NAMALWA (cell line): ENCODE data around the gene SPRTN.
A peak's percentile ranks its signal among the peaks of the same experiment; 100 is the strongest.
"Not testable (repeated sequence)": the region's sequence is repeated elsewhere in the genome, so short reads cannot be mapped to it uniquely, and the experiment has no call there.

ENCODE experiments used
- DNase-seq: peaks from one replicate; pipeline ENCODE4 v3.0.0-alpha.2; 2015; ENCODE audit warnings: low spot score

The SPRTN gene

DNA sequence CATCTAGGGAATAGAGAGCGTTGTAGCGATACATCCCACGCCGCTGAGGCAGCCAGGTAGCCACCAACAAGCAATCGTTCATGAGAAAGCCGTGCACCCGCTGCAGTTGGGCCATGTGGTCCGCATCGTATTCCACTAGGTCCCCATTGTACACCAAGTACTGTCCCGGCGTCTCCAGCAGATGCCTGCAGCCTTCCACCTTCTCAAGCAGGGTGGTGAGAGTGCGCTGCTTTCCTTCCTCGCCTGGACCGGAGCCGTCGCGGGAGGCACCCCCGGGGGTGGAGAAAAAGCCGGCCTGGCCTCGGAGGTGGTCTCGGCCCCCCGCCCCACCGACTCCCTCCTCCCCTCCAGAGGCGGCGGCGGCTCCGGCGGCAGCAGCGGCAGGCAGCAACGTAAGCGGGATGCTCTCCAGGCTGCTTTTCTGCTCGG is 1.0 kb upstream of the SPRTN start:
- no peak for DNase-seq

DNA sequence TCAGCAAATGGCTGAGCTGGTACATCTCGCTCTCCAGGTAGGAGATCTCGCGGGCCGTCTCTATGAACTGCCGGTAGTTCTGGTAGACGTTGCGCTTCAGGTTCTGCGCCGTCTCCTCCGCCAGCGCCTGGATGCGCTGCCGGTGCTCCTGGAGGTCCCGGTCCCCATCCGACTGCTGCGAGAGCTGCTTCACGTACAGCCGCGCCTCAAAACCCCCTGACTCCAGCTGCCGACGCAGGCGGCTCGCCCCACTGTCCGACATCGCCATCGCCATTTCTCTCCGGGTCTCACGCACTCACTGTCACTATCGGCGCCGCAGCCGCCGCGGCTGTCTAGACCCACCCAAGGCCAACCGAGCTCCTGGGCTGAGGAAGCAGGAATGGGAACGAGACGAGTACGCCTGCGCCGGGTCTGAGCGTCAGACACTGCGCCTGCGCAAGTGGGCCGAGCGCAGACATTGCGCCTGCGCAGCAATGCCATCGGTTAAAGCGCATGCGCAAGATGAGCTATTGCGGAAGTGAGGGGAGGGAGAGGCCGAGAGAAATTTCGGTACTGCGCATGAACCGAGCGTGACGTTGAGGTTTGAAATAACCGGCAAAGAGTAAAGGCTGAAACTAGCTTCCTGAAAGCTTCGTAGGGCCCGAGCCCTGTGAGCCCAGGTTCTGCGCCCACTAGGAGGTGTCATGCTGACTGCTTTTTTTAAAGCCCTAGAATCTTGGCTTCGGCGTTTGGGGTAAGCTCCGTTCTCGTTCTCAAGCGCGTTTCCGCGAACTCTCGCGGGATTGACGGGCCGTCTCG is 422 bp upstream of the SPRTN start, which contains the start of gene EXOC8:
Gene EXOC8, minus strand, starts transcription at position 381 of the 798 bp plus-strand sequence. Its CDS starts 107 bp downstream, at position 274.
- peak; percentile 98 for DNase-seq

DNA sequence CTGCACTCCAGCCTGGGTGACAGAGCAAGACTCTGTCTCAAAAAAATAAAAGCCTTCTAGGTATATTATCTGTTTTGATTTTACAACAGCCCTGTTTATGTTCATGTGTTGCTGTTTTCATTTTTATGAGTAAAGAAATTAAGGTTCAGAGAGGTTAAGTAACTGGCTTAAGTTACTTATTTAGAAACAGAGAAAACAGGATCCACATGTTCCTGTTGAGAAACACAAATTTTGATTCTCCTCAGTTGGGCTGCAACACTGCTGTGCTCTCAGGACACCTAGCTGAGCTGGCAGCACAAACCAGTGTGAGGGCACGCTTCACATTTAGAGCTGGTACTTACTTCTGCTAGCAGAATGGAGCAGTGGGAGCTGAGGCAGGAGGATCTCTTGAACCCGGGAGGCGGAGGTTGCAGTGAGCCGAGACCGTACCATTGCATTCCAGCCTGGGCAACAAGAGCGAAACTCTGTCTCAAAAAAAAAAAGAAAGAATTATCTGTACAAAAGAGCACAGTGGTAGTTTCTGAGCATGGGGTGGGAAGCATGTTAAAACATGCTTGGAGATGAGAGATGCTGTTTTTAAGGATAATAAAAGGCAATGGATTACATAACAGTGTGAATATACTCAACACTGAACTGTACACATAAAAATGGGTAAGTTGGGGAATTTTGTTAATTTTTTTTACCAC is 2.4 kb downstream of the SPRTN start:
- DNase-seq = no peak

DNA sequence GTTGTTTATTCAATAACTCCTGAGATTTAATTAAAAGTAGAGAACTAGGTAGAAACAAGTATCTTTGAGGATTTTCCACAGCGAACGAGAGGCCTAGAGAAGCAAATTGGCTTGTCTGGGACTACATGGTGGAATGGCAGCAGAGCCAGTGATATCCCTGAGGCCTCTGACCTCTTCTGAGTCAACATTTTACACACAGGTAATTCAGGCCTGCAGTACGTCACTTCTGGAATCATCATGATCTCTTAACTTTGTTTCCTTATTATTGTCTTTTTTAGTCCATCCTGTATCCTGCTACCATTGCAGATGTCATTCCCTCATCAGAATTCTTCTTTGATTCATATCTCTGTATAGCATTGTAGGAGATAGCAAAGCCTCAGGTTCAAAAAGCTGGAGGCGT is 9.9 kb downstream of the SPRTN start:
- no peak for DNase-seq

DNA sequence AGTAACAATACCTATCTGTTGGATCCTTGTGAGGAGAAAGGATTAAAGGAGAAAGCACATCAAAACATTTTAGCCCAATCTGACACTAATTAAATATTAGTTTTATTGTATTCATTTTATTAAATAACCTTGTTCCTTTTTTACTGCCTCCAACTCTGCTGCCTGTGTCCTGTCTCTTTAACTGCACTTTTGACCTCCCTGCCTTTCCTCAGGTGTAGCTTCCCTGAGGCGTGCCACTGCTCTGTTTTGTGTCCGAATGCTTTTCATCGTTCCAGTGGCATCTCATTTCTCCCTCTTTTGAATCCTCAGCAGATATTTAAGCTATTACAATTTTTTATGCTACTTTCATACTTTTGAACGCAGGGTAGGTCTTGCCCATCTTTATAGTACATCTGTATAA is 10.3 kb downstream of the SPRTN start:
- no peak for DNase-seq

DNA sequence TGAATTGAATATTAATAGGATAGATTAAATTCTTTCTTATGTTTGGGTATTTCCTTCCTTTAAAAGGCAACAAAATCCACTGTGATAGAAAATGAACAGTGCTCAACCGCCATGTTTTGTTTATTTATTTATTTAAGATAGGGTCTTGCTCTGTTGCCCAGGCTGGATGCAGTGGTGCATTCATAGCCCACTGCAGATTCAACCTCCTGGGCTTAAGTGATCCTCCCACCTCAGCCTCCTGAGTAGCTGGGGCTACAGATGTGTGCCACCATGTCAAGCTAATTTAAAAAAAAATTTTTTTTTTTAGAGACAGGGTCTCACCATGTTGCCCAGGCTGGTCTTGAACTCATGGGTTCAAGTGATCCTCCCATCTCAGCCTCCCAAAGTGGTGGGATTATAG is 10.8 kb downstream of the SPRTN start:
- not testable (repeated sequence) for DNase-seq

DNA sequence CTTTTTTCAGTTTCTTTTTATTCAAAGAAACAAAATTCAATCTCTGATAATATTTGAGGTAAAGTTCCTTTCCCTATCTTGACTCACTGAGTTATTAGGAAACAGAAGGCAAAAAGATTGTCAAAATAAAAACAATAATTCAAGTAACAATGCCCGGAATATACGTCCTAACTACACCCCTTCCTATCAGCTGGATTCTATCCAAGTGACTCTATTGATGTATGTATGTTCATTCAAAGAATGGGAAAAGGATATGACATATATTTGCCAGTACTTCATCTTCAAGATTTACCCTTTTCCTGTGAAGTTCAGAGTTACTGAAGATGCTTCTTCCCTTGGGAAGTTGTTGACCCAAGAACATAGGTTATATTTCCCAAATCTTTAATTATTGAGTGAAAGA is 13.7 kb downstream of the SPRTN start:
- DNase-seq = no peak

DNA sequence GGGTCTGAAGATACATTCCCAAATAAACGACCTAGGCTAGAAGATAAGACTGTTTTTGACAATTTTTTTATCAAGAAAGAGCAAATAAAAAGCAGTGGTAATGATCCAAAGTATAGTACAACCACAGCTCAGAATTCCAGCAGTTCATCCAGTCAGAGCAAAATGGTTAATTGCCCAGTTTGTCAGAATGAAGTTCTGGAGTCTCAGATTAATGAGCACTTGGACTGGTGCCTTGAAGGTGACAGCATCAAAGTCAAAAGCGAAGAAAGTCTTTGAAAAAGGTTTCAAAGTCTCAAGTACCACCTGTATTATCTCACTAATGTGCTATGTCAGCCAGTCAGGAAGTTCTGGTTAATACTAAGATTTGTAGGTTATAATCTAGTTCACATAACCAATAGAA is 15.0 kb downstream of the SPRTN start:
- DNase-seq = no peak

DNA sequence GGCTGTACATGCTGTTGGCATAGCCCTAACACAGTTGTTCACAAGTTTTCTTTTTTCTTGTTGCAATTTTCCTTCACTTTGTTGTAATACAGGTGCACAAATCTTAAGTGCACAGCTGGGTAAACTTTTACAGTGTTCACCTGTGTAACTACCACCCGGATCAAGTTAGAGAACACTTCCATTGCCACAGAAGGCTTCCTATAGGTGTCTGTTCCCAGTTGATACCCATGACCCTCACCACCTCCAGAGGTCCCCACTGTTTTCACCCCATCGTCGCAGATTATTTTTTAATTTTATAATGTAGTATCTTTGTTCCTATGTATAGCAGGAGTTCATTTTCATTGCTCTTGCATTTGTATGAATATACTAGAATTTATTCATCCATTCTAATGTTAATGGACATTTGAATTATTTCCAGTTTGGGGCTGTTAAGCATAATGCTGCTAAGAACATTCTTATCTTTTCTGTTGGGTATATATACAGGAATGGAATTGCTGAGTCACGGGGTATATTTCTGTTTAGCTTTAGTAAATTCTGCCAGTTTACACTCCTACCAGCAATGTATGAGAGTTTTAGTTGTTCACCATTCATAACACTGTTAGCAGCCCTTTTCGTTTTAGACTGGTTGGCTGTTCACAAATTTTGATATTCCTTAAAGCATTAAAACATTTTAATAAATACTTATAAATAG is 16.4 kb downstream of the SPRTN start:
- no peak for DNase-seq

DNA sequence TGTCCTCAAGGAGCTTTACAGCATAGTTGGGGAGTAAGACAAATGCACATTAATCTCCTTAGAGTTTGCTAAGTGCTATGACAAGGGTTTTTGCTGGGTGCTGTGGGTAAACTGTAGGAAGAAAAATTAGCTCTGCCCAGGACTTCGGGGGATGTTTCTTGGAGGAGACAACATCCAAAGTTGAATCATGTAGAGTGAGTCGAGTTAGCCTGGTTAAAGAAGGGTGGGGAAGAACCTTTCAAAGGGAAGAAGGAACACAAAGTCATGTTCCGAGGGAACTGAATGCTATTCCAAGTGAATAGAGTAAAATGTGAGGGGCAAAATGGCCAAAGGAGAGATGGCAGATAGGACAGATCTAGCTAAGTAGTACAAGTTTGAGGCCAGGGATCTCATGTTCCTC is 17.1 kb downstream of the SPRTN start:
- DNase-seq = no peak

DNA sequence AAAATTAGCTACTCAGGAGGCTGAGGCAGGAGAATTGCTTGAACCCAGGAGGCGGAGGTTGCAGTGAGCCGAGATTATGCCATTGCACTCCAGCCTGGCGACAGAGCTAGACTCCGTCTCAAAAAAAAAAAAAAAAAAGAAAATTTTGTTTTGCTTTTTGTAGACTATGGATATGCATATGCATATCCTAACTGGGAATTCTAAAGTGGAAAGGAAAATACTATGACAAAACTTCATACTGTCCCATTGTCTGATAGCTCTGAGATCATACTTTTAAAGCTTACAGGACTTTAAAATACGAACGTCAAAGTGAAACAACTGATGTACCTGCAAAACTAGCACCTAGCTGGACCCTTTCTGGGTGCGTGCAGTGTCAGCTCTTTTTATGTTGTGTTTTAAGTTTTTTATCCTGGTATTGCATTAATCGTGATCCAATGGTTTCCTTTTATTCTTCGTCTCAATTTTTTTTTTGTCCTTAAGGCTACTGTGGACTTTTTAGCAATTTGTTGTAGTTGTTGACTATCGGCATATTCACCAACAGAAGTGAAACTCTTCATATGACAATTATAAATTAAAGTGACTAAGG is 19.2 kb downstream of the SPRTN start:
- no peak for DNase-seq

DNA sequence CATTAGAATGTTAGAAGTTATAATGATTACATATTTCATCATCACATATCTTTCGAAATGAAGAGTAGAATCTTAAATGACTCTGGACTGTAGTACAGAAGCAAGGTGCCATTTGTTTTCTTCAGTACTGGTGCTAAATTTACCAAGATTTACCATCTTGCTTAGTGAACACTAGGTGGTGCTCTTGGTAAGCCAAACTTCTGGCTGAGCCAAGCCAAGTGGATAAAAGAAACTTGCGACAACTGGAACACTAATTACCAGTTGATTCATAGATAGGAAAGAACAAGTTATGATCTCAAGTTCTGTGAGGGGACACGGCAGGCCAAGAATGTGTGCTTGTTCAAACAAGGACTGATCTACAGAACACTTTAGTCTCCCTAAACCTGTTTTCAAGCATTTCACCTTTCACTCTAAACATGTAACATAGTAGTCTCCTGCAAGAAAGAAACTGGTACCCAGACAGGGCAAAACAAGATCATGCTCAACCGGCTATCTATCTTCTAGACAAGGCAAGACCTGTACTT is 19.8 kb downstream of the SPRTN start:
- peak; percentile 72 for DNase-seq

DNA sequence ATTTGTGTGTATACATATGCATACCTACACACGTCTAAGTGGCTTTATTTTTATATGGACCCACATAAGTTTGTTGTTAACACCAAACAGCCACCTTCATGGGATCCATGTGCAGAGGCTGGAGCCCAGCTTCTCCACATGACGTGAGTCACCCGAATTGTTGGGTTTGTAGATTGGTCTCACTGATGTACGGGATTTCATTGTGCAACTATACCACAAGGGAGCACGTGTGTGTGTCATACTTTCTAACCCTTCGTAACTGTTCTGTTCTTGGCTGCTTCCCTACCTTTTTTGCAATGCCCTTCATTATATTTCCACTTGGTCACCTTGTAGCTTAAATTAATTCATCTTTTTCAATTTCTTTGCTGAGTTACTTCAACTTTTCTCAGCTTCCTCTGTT is 21.0 kb downstream of the SPRTN start:
- no peak for DNase-seq

DNA sequence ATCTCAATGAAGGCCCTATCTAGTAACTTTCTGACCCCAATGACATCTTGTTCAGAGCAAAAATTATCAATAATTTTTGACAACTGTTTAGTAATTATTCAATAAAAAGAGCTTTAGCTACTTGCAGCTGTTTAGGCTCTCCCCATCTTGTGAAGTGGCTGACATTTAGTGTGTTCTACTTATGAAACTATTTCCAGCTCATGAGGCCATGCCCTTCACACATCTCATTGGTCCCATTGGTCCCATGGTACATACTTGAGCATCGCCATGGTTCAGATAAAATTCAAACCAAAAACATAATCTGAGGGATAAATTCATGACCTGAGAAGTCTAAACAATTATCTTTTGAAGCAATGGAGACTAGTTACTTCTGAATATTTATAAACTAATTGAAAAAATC is 24.2 kb downstream of the SPRTN start:
- DNase-seq = no peak

DNA sequence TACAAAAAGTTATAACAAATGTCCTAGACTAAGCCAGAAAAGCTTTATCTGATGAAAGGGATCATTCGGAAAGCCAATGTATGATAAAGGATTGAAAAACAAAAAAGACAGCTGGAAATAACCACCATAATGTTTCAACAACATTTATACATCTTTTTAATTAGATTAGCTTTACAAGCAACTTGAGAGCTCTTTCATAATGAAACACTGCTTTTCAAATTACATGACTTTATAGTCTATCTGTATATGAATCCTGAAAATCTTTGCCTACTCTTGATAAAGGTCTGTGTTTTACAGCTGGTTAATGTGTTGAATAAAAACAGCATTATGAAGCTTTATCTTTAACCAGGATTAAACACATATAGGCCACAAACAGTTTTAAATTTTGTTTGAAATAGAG is 25.5 kb downstream of the SPRTN start:
- no peak for DNase-seq

DNA sequence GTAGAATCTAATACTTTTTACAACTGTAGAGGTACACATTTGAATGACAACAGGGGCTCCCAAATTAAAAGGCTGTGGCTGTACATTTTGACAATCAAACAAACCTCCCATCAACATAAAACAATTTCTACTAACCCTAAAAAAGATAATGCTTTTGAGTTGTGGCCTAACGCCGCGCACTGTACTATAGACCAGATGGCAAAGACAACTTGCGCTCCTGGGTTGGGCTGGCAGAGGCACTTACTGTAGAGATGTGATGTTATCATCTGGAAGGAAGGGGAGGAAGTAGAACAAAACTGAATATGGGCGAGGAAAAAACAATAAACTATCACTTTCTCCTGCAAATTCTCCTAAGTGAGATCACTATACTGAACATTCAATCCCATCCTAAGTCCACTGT is 26.1 kb downstream of the SPRTN start:
- DNase-seq = no peak

DNA sequence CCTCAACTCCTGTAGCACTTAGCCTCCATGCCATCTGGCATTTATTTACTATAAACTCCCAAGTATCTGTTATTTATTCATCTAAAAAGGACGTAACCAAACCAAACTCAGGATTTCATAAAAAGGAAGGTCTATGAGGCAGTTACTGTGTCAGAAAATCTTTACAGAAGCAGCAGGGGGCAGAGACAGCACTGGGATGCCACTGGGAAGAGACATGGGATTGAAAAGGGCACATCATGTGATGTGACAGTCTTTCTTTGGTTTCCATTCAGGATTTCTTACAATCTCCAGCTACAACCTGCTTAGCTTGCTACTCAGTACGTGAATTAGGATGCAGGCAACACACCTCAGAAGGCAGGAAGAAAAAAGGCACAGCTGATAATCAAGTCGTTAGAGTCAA is 31.2 kb downstream of the SPRTN start:
- DNase-seq = no peak

DNA sequence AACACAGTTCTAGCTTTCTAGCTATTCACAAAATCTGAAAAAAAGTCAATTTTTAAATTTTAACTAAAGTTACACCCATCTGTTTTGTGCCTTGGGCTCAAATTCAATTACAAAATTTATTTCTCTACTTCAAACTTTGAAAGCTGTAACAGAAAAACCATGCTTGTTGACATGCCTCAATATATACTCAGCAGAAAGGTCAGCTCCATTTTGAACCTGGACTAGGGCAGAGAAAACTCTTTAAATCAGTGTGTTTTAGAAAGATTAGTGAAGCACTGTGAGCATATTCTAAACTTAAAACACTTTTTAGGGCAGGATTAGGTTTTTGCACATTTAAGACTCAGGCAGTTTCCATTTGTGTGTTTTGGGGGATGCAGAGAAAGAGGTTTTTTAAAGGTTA is 34.4 kb downstream of the SPRTN start:
- DNase-seq = no peak

DNA sequence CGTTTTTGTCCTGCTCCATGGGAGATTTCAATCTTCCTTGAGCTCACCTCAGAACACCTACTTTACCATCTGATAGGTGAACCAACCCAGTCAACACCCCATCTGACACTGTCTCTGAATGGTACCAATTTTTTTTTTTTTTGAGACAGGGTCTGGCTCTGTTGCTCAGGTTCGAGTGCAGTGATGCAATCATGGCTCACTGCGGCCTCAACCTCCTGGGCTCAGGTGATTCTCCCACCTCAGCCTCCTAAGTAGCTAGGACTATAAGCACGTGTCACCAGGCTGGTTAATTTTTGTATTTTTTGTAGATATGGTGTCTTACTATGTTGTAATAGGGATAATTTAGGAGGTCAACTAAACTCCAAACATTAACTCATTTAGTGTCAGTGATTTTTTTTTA is 36.3 kb downstream of the SPRTN start:
- no peak for DNase-seq

DNA sequence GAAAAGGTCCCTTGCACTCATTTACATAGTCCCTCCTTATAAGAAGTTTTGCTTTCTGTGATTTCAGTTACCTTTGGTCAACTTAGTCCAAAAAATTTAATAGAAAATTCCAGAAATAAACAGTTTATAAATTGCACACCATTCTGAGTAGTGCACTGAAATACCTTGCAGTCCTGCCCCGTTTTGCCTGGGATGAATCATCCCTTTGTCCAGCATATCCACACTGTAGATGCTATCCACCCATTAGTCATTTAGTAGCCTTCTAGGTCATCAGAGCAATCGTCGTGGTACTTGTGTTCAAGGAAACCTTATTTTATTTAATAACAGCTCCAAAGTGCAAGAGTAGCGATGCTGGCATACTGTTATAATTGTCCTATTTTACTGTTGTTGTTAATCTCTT is 38.0 kb downstream of the SPRTN start:
- DNase-seq = no peak

DNA sequence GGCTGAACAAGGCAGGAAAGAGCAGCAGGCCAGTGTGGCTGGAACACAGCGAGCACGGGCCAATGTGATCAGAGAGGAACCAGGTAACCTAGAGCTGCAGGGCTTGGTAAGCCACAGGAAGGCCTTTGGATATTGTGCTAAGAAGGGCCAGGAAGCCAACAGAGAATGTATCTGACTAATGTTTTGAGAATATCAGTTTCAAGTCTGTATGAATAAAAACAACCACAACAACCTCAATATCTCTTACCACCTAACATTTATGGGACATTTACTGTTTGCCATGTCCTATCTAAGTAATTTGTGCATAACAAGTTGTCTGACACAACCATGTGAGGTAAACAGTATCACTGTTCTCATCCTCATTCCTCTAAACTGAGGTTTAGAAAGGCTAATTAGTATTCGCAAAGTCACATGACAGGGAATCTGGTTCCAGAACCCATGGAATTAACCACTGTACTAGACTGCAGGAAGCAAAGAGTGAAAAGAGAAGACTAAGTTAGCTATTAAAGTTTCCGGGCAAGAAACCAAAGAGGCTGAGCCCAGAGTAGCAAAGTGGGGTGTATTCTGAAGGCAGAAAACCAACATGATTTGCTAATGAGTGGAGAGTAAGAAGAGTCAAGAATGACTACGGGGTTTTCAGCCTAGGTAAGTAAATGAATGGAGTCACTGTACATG is 38.9 kb downstream of the SPRTN start:
- no peak for DNase-seq

DNA sequence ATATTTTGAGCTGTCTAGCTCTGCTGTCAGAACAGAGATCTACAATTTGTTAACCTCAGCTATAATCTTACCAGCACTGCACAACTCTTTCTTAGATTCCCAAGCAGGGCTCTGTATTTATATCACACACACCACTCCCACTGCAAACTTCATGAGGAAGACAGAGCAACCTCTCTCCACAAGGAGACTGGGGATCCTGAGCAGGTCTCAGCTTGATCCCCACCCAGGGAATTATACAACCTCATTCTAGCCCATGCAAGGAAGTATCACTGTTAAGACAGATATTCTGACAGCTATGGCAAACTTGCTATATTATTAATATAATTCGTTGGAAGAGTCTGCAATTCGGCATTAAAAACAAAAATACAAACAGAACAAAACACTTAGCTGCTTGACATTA is 43.6 kb downstream of the SPRTN start:
- no peak for DNase-seq
